ENCODE data around the gene DNAI1.
"Not testable (repeated sequence)": the region's sequence is repeated elsewhere in the genome, so short reads cannot be mapped to it uniquely, and the experiment has no call there.

Gene DNAI1

GRCh38 chr9:34451135-34451534 lies 7.5 kb upstream of the DNAI1 start:
- DNase-seq, result no peak

- no peak for DNase-seq
Measured at GRCh38 chr9:34451545-34451944, 7.1 kb upstream of the DNAI1 start.

- DNase-seq, result no peak
Measured at GRCh38 chr9:34452568-34452967, 6.0 kb upstream of the DNAI1 start.

GRCh38 chr9:34454571-34455065 lies 4.0 kb upstream of the DNAI1 start:
- DNase-seq, result no peak

GRCh38 chr9:34456151-34456550 lies 2.5 kb upstream of the DNAI1 start:
- DNase-seq, result no peak

- DNase-seq, result no peak
Measured at GRCh38 chr9:34456746-34457145, 1.9 kb upstream of the DNAI1 start.

- peak; percentile 46 for DNase-seq
Measured at GRCh38 chr9:34457266-34458012, 1.2 kb upstream of the DNAI1 start.

GRCh38 chr9:34458959-34459340 lies 345 bp downstream of the DNAI1 start:
- DNase-seq, result no peak

GRCh38 chr9:34459356-34459755 lies 751 bp downstream of the DNAI1 start:
- no peak for DNase-seq

- no peak for DNase-seq
Measured at GRCh38 chr9:34459941-34460340, 1.3 kb downstream of the DNAI1 start.

GRCh38 chr9:34463098-34463900 lies 4.7 kb downstream of the DNAI1 start:
- no peak for DNase-seq

- no peak for DNase-seq
Measured at GRCh38 chr9:34463901-34464232, 5.3 kb downstream of the DNAI1 start.

GRCh38 chr9:34464571-34464970 lies 6.0 kb downstream of the DNAI1 start:
- DNase-seq, result no peak

- no peak for DNase-seq
Measured at GRCh38 chr9:34465468-34465867, 6.9 kb downstream of the DNAI1 start.

GRCh38 chr9:34475097-34475496 lies 16.5 kb downstream of the DNAI1 start:
- DNase-seq, result no peak

GRCh38 chr9:34477541-34477940 lies 18.9 kb downstream of the DNAI1 start:
- DNase-seq, result no peak

GRCh38 chr9:34479431-34479866 lies 20.8 kb downstream of the DNAI1 start:
- no peak for DNase-seq

- not testable (repeated sequence) for DNase-seq
Measured at GRCh38 chr9:34481620-34482019, 23.0 kb downstream of the DNAI1 start.

GRCh38 chr9:34482746-34483145 lies 24.1 kb downstream of the DNAI1 start:
- not testable (repeated sequence) for DNase-seq

- no peak for DNase-seq
Measured at GRCh38 chr9:34484678-34485077, 26.1 kb downstream of the DNAI1 start.

- no peak for DNase-seq
Measured at GRCh38 chr9:34485822-34486221, 27.2 kb downstream of the DNAI1 start.

GRCh38 chr9:34486572-34486971 lies 28.0 kb downstream of the DNAI1 start:
- DNase-seq, result no peak

- no peak for DNase-seq
Measured at GRCh38 chr9:34490360-34490759, 31.8 kb downstream of the DNAI1 start.

GRCh38 chr9:34490760-34491159 lies 32.2 kb downstream of the DNAI1 start:
- DNase-seq, result no peak
